ENCODE results near the gene DOK4. TPM values are rescaled to one million over a fixed set of nuclear protein-coding genes. Genes with fewer than 3 reads are reported as not detected.

The DOK4 gene
- total RNA-seq, 1 donor from 2014 or later: 19.4 TPM

DNA sequence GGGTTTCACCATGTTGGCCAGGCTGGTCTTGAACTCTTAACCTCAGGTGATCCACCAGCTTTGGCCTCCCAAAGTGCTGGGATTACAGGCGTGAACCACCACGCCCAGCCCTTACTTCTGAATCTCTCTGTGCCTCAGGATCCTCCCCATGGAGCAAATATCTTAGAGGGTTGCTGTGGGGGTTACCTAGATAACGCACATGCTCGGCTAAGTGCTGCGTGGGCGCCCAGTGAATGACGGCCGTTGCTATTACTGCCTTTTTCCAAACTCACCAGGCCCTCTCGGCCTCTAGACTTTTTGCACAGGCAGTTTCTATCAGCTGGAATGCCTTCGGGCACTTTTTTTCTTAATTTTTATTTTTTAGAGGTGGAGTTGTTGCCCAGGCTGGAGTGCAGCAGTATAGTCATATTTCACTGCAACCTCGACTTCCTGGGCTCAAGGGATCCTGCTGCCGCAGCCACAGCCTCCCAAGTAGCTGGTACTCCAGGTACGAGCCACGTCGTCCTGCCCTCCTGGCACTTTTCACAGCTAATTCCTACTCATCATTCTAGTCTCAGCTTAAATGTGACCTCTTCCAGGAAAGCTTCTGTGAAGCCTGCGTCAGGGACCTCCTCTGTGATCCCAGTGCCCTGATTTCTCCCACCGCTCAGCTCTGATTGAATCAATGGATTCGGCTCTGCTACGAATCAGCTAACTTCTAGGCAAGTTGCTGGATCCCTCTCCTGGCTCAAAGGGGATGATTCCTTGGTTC, 41.5 kb upstream of the DOK4 start:
- no peak overlapping the region for H3K27ac ChIP-seq
- peaks cover 26% of the 10 kb centered on the region for H3K4me1 ChIP-seq
- intact Hi-C loops (cut with DNase I): no loop called here

DNA sequence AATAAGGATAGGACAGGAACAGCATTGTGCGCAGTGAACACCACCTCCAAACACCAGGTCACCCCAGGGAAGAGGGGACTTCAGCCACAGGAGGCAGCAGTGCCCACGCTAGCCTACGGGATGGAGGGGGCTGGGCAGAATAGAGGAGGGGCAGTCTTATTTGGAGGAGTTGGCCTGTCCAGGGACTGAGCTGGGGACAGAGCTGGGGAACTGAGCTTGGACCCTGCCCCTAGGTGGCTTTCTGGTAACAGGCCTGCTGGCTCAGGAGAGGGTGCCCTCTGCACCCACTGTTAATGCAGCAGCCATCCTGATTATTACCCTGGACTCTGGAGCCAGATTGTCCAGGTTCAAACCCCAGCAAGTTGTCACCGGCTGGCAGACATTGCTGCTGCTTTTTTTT, 40.7 kb upstream of the DOK4 start:
- no peaks in the 10 kb centered on the region for H3K36me3 ChIP-seq
- TF ChIP-seq POLR2A (IDR thresholded peaks at IDR 0.05): no peak
- no peak overlapping the region for H3K27ac ChIP-seq
- no peaks in the 10 kb centered on the region for H3K27me3 ChIP-seq
- no peak for DNase-seq (ENCODE audit: extremely low spot score in 2 of 2)
- intact Hi-C loops (cut with DNase I): no loop called here
- H3K9me3 ChIP-seq: no peaks in the 10 kb centered on the region
- no peak overlapping the region for H3K4me3 ChIP-seq
- H3K4me1 ChIP-seq: peaks cover 19% of the 10 kb centered on the region

More for the DNA sequence above, 41.5 kb upstream of the DOK4 start:
- H3K36me3 ChIP-seq: no peaks in the 10 kb centered on the region
- no peaks in the 10 kb centered on the region for H3K27me3 ChIP-seq
- no peak for DNase-seq (ENCODE audit: extremely low spot score in 2 of 2)
- no peaks in the 10 kb centered on the region for H3K9me3 ChIP-seq
- TF ChIP-seq, protein P1, sequence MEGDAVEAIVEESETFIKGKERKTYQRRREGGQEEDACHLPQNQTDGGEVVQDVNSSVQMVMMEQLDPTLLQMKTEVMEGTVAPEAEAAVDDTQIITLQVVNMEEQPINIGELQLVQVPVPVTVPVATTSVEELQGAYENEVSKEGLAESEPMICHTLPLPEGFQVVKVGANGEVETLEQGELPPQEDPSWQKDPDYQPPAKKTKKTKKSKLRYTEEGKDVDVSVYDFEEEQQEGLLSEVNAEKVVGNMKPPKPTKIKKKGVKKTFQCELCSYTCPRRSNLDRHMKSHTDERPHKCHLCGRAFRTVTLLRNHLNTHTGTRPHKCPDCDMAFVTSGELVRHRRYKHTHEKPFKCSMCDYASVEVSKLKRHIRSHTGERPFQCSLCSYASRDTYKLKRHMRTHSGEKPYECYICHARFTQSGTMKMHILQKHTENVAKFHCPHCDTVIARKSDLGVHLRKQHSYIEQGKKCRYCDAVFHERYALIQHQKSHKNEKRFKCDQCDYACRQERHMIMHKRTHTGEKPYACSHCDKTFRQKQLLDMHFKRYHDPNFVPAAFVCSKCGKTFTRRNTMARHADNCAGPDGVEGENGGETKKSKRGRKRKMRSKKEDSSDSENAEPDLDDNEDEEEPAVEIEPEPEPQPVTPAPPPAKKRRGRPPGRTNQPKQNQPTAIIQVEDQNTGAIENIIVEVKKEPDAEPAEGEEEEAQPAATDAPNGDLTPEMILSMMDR (IDR thresholded peaks at IDR 0.05): no peak
- no peak for TF ChIP-seq POLR2A (IDR thresholded peaks at IDR 0.05)
- H3K4me3 ChIP-seq: no peak overlapping the region

DNA sequence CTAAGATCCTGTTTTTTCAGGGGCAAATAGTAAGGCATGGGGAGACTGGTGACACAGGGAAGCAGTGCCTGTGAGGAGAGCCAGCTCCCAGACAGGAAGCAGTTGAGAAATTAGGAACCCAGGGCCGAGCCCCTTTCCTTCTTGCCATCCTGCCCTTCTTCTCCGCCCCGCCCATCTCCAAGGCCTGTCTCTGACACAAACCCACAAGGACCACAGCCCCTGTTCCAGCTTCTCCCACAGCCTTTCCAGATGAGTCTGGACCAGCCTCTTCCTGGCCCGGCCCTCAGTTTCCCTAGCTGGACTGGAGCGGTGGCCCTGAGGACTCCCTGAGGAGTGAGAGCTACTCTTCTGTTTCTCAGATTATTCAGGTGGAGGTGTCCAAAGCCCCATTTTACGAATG, 40.2 kb upstream of the DOK4 start:
- no peak overlapping the region for H3K4me3 ChIP-seq
- no peak for DNase-seq (ENCODE audit: extremely low spot score in 2 of 2)
- no peaks in the 10 kb centered on the region for H3K27me3 ChIP-seq
- no peak overlapping the region for H3K27ac ChIP-seq
- intact Hi-C loops (cut with DNase I): no loop called here
- H3K36me3 ChIP-seq: no peaks in the 10 kb centered on the region
- TF ChIP-seq POLR2AphosphoS5 (IDR thresholded peaks at IDR 0.05; ENCODE audit: insufficient read depth in 1 of 2, low read depth in 1 of 2) (no peak), POLR2A (IDR thresholded peaks at IDR 0.05) (no peak)
- TF ChIP-seq, protein P1 (IDR thresholded peaks at IDR 0.05): no peak
- peaks cover 15% of the 10 kb centered on the region for H3K4me1 ChIP-seq
- H3K9me3 ChIP-seq: no peaks in the 10 kb centered on the region

DNA sequence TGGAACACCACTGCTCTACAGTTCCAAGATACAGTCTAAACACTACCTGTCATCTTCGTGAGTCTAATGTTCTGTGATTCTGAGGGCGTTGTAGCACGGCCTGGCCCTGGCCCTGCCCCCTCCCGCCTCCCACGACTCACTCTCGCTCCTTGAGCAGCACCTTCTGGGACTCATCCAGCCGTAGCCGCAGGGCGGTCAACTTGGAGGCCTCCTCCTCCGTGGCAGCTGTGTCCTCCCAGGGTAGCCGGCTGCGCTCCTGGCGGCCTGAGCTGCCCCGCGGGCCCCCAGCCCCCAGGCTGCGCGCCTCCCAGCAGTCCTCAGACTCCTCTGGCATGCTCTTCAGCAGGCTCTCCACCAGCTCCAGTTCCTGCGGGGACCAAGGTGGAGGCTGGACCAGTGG, 39.5 kb upstream of the DOK4 start:
- intact Hi-C loops (cut with DNase I): no loop called here
- TF ChIP-seq POLR2AphosphoS5 (IDR thresholded peaks at IDR 0.05; ENCODE audit: insufficient read depth in 1 of 2, low read depth in 1 of 2) (no peak), POLR2A (IDR thresholded peaks at IDR 0.05) (no peak)
- TF ChIP-seq, protein P1 (IDR thresholded peaks at IDR 0.05): no peak
- H3K36me3 ChIP-seq: no peaks in the 10 kb centered on the region
- H3K9me3 ChIP-seq: no peaks in the 10 kb centered on the region
- no peak overlapping the region for H3K27ac ChIP-seq
- H3K27me3 ChIP-seq: no peaks in the 10 kb centered on the region
- peaks cover 7% of the 10 kb centered on the region for H3K4me1 ChIP-seq
- DNase-seq (ENCODE audit: extremely low spot score in 2 of 2): no peak
- H3K4me3 ChIP-seq: no peak overlapping the region

DNA sequence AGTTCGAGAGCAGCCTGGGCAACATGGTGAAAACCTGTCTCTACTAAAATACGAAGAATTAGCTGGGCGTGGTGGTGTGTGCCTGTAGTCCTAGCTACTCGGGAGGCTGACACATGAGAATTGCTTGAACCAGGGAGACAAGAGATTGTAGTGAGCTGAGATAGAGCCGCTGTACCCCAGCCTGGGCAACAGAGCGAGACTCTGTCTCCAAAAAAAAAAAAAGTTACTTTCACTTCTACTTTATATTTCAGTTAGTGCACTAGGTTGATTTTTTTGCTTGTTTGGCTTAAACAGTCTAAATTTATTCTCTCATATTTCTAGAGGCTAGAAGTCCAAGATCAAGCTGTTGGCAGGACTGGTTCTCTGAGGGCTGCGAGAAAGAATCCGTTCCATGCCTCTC, 36.7 kb upstream of the DOK4 start:
- Histone ChIP-seq H3K4me1 (no peaks in the 10 kb centered on the region), H3K36me3 (peaks cover 0 to 7% of the 10 kb centered on the region in 2 donors), H3K27me3 (no peaks in the 10 kb centered on the region), H3K4me3 (no peak overlapping the region), H3K9me3 (no peaks in the 10 kb centered on the region), H3K27ac (no peak overlapping the region)
- no peak for DNase-seq (ENCODE audit: extremely low spot score in 2 of 2)
- intact Hi-C loops (cut with DNase I): no loop called here
- no peak for TF ChIP-seq POLR2AphosphoS5 (IDR thresholded peaks at IDR 0.05; ENCODE audit: insufficient read depth in 1 of 2, low read depth in 1 of 2)
- TF ChIP-seq, protein P1 (IDR thresholded peaks at IDR 0.05): no peak
- TF ChIP-seq POLR2A (IDR thresholded peaks at IDR 0.05): no peak

Data from vagina (tissue), 2 donors.